Measurements from ENCODE around the gene FGR. TPM values are rescaled to one million over a fixed set of nuclear protein-coding genes. Genes with fewer than 3 reads are reported as not detected.
"Not testable (repeated sequence)": the region's sequence is repeated elsewhere in the genome, so short reads cannot be mapped to it uniquely, and the experiment has no call there.

The FGR gene
- total and polyA plus RNA-seq, 2 experiments from 2014 or later: 0.53 to 0.56 TPM

DNA sequence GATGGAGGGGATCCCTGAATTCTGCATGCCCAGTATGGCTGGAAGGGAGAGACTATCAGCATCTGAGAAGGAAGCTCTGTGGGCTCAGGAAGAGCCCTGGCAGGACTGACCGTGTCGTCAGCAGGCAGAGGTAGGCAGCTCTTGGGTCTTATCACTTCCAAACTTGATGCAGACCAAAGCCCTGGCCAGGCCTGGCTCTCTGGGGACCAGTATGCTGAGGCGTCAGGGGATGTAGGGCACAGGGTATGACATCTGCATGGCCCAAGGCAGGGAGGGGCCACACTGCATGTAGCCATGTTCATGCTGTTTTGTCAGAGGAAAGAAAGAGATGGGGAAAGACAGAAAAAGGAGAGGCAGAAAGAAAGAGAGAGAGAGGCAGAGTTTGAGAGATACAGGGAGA lies 6.3 kb downstream of the FGR start (continued):
- TF ChIP-seq, protein P1, sequence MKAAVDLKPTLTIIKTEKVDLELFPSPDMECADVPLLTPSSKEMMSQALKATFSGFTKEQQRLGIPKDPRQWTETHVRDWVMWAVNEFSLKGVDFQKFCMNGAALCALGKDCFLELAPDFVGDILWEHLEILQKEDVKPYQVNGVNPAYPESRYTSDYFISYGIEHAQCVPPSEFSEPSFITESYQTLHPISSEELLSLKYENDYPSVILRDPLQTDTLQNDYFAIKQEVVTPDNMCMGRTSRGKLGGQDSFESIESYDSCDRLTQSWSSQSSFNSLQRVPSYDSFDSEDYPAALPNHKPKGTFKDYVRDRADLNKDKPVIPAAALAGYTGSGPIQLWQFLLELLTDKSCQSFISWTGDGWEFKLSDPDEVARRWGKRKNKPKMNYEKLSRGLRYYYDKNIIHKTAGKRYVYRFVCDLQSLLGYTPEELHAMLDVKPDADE (IDR thresholded peaks at IDR 0.05): no peak
- TF ChIP-seq, protein P2, sequence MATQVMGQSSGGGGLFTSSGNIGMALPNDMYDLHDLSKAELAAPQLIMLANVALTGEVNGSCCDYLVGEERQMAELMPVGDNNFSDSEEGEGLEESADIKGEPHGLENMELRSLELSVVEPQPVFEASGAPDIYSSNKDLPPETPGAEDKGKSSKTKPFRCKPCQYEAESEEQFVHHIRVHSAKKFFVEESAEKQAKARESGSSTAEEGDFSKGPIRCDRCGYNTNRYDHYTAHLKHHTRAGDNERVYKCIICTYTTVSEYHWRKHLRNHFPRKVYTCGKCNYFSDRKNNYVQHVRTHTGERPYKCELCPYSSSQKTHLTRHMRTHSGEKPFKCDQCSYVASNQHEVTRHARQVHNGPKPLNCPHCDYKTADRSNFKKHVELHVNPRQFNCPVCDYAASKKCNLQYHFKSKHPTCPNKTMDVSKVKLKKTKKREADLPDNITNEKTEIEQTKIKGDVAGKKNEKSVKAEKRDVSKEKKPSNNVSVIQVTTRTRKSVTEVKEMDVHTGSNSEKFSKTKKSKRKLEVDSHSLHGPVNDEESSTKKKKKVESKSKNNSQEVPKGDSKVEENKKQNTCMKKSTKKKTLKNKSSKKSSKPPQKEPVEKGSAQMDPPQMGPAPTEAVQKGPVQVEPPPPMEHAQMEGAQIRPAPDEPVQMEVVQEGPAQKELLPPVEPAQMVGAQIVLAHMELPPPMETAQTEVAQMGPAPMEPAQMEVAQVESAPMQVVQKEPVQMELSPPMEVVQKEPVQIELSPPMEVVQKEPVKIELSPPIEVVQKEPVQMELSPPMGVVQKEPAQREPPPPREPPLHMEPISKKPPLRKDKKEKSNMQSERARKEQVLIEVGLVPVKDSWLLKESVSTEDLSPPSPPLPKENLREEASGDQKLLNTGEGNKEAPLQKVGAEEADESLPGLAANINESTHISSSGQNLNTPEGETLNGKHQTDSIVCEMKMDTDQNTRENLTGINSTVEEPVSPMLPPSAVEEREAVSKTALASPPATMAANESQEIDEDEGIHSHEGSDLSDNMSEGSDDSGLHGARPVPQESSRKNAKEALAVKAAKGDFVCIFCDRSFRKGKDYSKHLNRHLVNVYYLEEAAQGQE (IDR thresholded peaks at IDR 0.05; ENCODE audit: unreplicated experiment): no peak
- TF ChIP-seq ZNF331 (CRISPR knock-in tag; IDR thresholded peaks at IDR 0.05; ENCODE audit: low read depth) (no peak), ZNF114 (CRISPR knock-in tag; IDR thresholded peaks at IDR 0.05) (no peak), POLR2AphosphoS5 (IDR thresholded peaks at IDR 0.05; ENCODE audit: low read depth) (no peak), JUNB (IDR thresholded peaks at IDR 0.05; ENCODE audit: unreplicated experiment) (no peak)
- TF ChIP-seq, protein P3, sequence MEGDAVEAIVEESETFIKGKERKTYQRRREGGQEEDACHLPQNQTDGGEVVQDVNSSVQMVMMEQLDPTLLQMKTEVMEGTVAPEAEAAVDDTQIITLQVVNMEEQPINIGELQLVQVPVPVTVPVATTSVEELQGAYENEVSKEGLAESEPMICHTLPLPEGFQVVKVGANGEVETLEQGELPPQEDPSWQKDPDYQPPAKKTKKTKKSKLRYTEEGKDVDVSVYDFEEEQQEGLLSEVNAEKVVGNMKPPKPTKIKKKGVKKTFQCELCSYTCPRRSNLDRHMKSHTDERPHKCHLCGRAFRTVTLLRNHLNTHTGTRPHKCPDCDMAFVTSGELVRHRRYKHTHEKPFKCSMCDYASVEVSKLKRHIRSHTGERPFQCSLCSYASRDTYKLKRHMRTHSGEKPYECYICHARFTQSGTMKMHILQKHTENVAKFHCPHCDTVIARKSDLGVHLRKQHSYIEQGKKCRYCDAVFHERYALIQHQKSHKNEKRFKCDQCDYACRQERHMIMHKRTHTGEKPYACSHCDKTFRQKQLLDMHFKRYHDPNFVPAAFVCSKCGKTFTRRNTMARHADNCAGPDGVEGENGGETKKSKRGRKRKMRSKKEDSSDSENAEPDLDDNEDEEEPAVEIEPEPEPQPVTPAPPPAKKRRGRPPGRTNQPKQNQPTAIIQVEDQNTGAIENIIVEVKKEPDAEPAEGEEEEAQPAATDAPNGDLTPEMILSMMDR (conservative IDR thresholded peaks at IDR 0.05; ENCODE audit: low read depth in 2 of 2): no peak

DNA sequence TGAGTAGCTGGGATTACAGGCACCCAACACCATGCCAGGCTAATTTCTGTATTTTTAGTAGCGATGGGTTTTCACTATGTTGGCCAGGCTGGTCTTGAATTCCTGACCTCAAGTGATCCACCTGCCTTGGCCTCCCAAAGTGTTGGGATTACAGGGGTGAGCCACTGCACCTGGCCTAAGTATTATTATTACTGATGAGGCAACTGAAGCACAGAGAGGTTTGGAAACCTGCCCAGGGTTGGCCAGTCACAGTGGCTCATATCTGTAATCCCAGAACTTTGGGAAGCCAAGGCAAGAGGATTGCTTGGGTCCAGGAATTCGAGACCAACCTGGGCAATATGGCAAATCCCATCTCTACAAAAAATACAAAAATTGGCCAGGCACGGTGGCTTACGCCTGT lies 7.3 kb downstream of the FGR start:
- Mint-ChIP-seq H3K4me1 (peaks cover 38% of the 10 kb centered on the region), H3K27me3 (ENCODE audit: insufficient read depth, low read depth, poor library complexity) (peaks cover 10% of the 10 kb centered on the region)
- ATAC-seq; H3K9me3 Mint-ChIP-seq; H3K27ac ChIP-seq (ENCODE audit: low read depth); H3K36me3 ChIP-seq (ENCODE audit: insufficient read depth); H3K4me3 Mint-ChIP-seq; H3F3A ChIP-seq (replicated peaks; ENCODE audit: low read depth); H3K9me2 ChIP-seq (ENCODE audit: insufficient read depth); DNase-seq (ENCODE audit: low spot score); H2AFZ ChIP-seq; H4K20me1 ChIP-seq (replicated peaks; ENCODE audit: insufficient read depth); H3K4me3 ChIP-seq; H3K27ac Mint-ChIP-seq; H3K79me2 ChIP-seq (replicated peaks; ENCODE audit: insufficient read depth); H3K27me3 ChIP-seq (ENCODE audit: insufficient read depth); H3K36me3 Mint-ChIP-seq (ENCODE audit: low read depth); H3K4me2 ChIP-seq: not testable (repeated sequence)
- peaks cover 28% of the 10 kb centered on the region for H3K4me1 ChIP-seq (ENCODE audit: insufficient read depth)

DNA sequence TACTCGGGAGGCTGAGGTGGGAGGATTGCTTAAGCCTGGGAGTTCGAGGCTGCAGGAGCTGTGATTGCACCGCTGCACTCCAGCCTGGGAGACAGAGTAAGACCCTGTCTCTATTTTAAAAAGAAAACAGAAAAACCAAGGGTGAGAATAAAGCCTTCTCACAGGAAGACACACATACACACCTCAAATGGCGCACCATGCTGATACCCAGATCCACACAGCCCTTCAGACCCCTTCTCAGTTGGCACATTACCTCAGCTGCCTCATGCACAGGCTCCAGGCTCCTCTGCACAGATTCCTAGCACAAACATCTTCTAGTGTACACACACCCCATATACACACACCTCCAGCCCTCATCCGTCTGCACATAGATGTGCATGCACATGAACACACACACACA lies 7.9 kb downstream of the FGR start:
- Histone ChIP-seq H3K4me2 (no peak overlapping the region), H3K36me3 (ENCODE audit: insufficient read depth) (no peaks in the 10 kb centered on the region), H3K27me3 (ENCODE audit: insufficient read depth) (no peaks in the 10 kb centered on the region; the same call in 1 of the 2 replicates), H2AFZ (no peak overlapping the region), H3F3A (replicated peaks; ENCODE audit: low read depth) (no peaks in the 10 kb centered on the region; the same call in 1 of the 2 replicates), H3K27ac (ENCODE audit: low read depth) (no peak overlapping the region), H3K79me2 (replicated peaks; ENCODE audit: insufficient read depth) (no peaks in the 10 kb centered on the region), H4K20me1 (replicated peaks; ENCODE audit: insufficient read depth) (no peaks in the 10 kb centered on the region), H3K9me2 (ENCODE audit: insufficient read depth) (no peaks in the 10 kb centered on the region), H3K4me1 (ENCODE audit: insufficient read depth) (peaks cover 35% of the 10 kb centered on the region), H3K4me3 (no peak overlapping the region)
- Mint-ChIP-seq H3K9me3 (no peaks in the 10 kb centered on the region), H3K36me3 (ENCODE audit: low read depth) (no peaks in the 10 kb centered on the region), H3K4me3 (no peak overlapping the region), H3K27ac (no peak overlapping the region), H3K27me3 (ENCODE audit: insufficient read depth, low read depth, poor library complexity) (peaks cover 7% of the 10 kb centered on the region), H3K4me1 (peaks cover 41% of the 10 kb centered on the region)
- no peak for DNase-seq (ENCODE audit: low spot score)
- no peak for ATAC-seq
- no peak for TF ChIP-seq ZNF114 (CRISPR knock-in tag; IDR thresholded peaks at IDR 0.05)
- no peak for TF ChIP-seq EZH2 (IDR thresholded peaks at IDR 0.05; ENCODE audit: low read depth, unreplicated experiment)
- TF ChIP-seq JUNB (IDR thresholded peaks at IDR 0.05; ENCODE audit: unreplicated experiment): no peak
- TF ChIP-seq NANOG (IDR thresholded peaks at IDR 0.05; ENCODE audit: borderline replicate concordance): no peak
- TF ChIP-seq STAT1 (IDR thresholded peaks at IDR 0.05; ENCODE audit: unreplicated experiment): no peak
- TF ChIP-seq, protein P2 (IDR thresholded peaks at IDR 0.05; ENCODE audit: unreplicated experiment): no peak
- no peak for TF ChIP-seq ZNF331 (CRISPR knock-in tag; IDR thresholded peaks at IDR 0.05; ENCODE audit: low read depth)

Measured in GM23338 (cell line).